ENCODE results near the gene CENPP. TPM values are rescaled to one million over a fixed set of nuclear protein-coding genes. Genes with fewer than 3 reads are reported as not detected.

The CENPP gene
- total RNA-seq, 1 experiment from 2014 or later: 7.2 TPM

DNA sequence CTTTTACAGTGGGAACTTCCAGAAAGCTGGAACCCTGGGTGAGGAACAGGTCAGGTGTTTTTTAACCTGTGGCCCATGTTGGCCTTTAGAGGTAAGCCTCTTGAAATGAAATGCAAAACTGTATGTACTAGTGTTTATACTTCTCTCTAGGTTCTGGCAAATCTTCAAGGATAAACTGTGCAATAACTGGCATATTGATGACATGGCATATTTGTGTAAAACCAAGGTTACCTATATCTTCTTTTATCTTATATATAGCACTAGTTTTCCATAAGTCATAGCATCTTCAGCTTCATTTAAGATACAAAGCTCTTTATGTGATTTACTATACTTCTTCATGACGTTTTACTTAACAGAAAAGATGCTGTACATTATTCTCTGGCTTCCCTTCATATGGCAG is 24.8 kb upstream of the CENPP start:
- Mint-ChIP-seq H3K4me1 (ENCODE audit: low read depth, unreplicated experiment) (no peaks in the 10 kb centered on the region), H3K36me3 (ENCODE audit: insufficient read depth, unreplicated experiment) (no peaks in the 10 kb centered on the region), H3K27ac (ENCODE audit: unreplicated experiment) (no peak overlapping the region), H3K9me3 (ENCODE audit: low read depth, unreplicated experiment) (no peaks in the 10 kb centered on the region), H3K4me3 (ENCODE audit: low read depth, unreplicated experiment) (no peak overlapping the region), H3K27me3 (ENCODE audit: unreplicated experiment) (no peaks in the 10 kb centered on the region)
- BruUV-seq (replicated peaks): no TSS peak
- DNase-seq: no peak
- intact Hi-C loops (cut with micrococcal nuclease; ENCODE audit: unreplicated experiment): no loop called here
- CTCF ChIA-PET: no interaction called here
- TF ChIP-seq, protein P1, sequence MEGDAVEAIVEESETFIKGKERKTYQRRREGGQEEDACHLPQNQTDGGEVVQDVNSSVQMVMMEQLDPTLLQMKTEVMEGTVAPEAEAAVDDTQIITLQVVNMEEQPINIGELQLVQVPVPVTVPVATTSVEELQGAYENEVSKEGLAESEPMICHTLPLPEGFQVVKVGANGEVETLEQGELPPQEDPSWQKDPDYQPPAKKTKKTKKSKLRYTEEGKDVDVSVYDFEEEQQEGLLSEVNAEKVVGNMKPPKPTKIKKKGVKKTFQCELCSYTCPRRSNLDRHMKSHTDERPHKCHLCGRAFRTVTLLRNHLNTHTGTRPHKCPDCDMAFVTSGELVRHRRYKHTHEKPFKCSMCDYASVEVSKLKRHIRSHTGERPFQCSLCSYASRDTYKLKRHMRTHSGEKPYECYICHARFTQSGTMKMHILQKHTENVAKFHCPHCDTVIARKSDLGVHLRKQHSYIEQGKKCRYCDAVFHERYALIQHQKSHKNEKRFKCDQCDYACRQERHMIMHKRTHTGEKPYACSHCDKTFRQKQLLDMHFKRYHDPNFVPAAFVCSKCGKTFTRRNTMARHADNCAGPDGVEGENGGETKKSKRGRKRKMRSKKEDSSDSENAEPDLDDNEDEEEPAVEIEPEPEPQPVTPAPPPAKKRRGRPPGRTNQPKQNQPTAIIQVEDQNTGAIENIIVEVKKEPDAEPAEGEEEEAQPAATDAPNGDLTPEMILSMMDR (IDR thresholded peaks at IDR 0.05; ENCODE audit: unreplicated experiment): no peak

GRCh38 chr9:92308893-92309292 is 16.9 kb upstream of the CENPP start:
- CTCF ChIA-PET: no interaction called here
- intact Hi-C loops (cut with micrococcal nuclease; ENCODE audit: unreplicated experiment): no loop called here
- no peak overlapping the region for H3K27ac Mint-ChIP-seq (ENCODE audit: unreplicated experiment)
- no TSS peak for BruUV-seq (replicated peaks)
- no peaks in the 10 kb centered on the region for H3K27me3 Mint-ChIP-seq (ENCODE audit: unreplicated experiment)
- peaks cover 31% of the 10 kb centered on the region for H3K36me3 Mint-ChIP-seq (ENCODE audit: insufficient read depth, unreplicated experiment)
- TF ChIP-seq, protein P1 (IDR thresholded peaks at IDR 0.05; ENCODE audit: unreplicated experiment): no peak
- H3K4me3 Mint-ChIP-seq (ENCODE audit: low read depth, unreplicated experiment): no peak overlapping the region
- DNase-seq: no peak
- H3K9me3 Mint-ChIP-seq (ENCODE audit: low read depth, unreplicated experiment): no peaks in the 10 kb centered on the region
- peaks cover 7% of the 10 kb centered on the region for H3K4me1 Mint-ChIP-seq (ENCODE audit: low read depth, unreplicated experiment)

- no peak overlapping the region for H3K27ac Mint-ChIP-seq (ENCODE audit: unreplicated experiment)
- CTCF ChIA-PET: no interaction called here
- no peaks in the 10 kb centered on the region for H3K9me3 Mint-ChIP-seq (ENCODE audit: low read depth, unreplicated experiment)
- BruUV-seq (replicated peaks): no TSS peak
- intact Hi-C loops (cut with micrococcal nuclease; ENCODE audit: unreplicated experiment): no loop called here
- peaks cover 7% of the 10 kb centered on the region for H3K4me1 Mint-ChIP-seq (ENCODE audit: low read depth, unreplicated experiment)
- no peak overlapping the region for H3K4me3 Mint-ChIP-seq (ENCODE audit: low read depth, unreplicated experiment)
- H3K27me3 Mint-ChIP-seq (ENCODE audit: unreplicated experiment): no peaks in the 10 kb centered on the region
- H3K36me3 Mint-ChIP-seq (ENCODE audit: insufficient read depth, unreplicated experiment): peaks cover 35% of the 10 kb centered on the region
- TF ChIP-seq, protein P1 (IDR thresholded peaks at IDR 0.05; ENCODE audit: unreplicated experiment): no peak
- DNase-seq: no peak
Measured at GRCh38 chr9:92310562-92310961, 15.2 kb upstream of the CENPP start.

DNA sequence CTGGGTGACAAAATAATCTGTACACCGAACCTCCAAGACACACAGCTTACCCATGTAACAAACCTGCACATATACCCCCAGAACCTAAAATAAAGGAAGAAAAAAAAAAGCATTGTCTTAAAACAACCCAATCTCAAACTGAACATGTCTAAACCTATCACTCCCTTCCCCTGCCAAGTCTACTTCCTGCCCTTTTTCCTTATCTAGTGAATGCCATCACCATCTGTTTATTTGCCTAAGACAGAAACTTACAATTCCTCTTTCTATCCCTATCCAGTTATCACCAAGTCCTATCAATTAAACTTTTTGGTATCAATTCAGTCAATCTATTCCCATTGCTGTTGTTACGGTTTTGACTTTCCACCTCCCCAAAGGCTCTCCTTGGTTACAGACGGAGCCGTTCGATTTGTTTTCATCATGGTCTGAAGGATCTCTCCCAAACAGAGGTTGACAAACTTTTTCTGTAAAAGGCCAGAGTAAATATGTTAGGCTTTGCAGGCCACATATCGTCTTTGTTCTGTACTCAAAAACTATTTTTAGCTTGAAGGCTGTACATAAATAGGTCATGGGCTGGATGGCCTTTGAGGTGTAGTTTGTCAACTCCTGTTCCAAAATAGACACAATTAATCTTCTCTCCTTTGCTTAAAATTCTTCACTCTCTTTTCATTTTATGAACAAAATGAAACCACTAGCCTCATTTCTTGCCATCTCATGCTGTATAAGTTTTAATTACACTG is 12.7 kb upstream of the CENPP start:
- H3K36me3 Mint-ChIP-seq (ENCODE audit: insufficient read depth, unreplicated experiment): peaks cover 44% of the 10 kb centered on the region
- no peaks in the 10 kb centered on the region for H3K27me3 Mint-ChIP-seq (ENCODE audit: unreplicated experiment)
- CTCF ChIA-PET: no interaction called here

More for the DNA sequence above, 12.7 kb upstream of the CENPP start:
- Mint-ChIP-seq H3K27ac (ENCODE audit: unreplicated experiment) (no peak overlapping the region), H3K4me1 (ENCODE audit: low read depth, unreplicated experiment) (peaks cover 7% of the 10 kb centered on the region), H3K4me3 (ENCODE audit: low read depth, unreplicated experiment) (no peak overlapping the region), H3K9me3 (ENCODE audit: low read depth, unreplicated experiment) (no peaks in the 10 kb centered on the region)
- intact Hi-C loops (cut with micrococcal nuclease; ENCODE audit: unreplicated experiment): no loop called here
- TF ChIP-seq, protein P1 (IDR thresholded peaks at IDR 0.05; ENCODE audit: unreplicated experiment): no peak
- BruUV-seq (replicated peaks): no TSS peak
- no peak for DNase-seq
